Effector CD8-positive, alpha-beta T cell (primary cell): ENCODE results near the gene NEU3.
"Not testable (repeated sequence)": the region's sequence is repeated elsewhere in the genome, so short reads cannot be mapped to it uniquely, and the experiment has no call there.

Experiments used
- DNase-seq: peaks from one replicate; lab custom pipeline; 2025; lab: John Stamatoyannopoulos, UW

NEU3 gene

DNA sequence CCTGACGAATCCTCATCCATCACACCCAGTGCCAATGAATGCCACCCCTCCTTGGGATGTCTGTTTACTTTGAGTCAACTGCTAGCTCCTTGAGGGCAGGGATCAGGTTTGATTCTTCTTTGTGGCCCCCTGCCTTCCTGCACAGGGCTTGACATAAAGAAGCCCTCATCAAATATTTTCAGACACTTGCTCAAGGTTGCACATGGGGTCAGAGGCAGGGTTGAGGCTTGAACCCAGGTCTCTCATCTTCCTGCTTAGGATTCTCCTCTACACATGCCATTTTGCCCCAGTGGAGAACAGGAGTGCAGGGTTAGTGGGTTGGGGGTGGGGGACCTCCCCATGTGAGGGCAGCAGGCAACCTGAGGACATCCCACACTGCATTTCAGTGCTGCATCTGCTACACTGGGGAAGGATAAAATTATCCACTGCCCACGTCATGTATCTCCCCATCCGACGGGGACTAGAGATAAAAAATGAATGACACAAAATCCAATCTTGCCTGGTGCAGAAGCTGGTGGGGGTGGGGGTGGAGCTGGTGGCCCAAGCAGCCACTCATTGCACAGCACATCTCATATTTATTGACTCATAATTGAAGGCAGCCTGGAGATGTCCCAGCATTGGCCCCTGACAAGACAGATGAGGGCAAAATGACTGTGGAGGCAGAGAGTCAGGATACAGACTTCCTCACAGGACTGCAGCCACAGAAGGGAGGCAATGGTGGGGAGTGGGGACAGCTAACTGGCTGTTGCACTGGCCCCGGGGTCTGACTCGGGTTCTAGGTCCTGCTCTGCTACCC is 41.3 kb downstream of the NEU3 start:
- DNase-seq = no peak

GRCh38 chr11:75031224-75031753 is 42.6 kb downstream of the NEU3 start:
- no peak for DNase-seq

DNA sequence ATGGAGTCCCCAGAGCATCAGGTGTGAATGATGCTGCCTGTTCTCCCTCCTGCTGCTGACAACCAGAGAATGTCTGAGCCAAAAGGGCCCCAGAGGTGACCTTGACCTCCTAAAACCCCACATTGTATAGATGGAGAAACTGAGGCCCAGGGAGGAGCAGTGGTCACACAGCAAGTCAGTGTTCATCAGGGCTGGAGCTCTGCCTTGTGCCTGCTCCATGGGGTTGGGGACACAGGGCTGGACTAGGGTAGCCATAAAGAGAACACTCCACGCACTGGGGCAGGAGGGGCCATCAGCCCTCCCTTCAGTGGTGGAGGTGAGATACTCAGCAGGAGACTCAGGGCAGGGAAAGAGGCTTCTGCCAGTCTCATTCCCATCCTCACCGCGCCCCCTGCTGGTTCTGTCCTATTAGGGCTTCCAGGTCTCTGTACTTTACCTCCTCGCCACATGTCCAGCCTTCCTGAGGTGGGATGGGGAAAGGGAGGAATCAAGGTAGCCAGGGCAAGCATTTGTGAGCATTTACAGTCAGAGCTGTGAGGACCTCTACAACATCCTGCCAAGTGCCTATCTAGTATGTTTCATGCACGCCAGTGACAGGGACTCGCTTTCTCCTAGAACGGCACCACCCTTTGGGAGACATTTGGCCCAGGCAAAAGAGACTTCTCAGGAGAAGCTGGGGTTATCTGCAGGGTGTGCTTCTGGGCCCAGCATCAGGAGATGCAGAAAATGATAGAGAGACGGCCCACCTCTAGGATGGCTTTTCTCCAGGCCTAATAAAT is 43.2 kb downstream of the NEU3 start:
- peak; percentile 34 for DNase-seq

DNA sequence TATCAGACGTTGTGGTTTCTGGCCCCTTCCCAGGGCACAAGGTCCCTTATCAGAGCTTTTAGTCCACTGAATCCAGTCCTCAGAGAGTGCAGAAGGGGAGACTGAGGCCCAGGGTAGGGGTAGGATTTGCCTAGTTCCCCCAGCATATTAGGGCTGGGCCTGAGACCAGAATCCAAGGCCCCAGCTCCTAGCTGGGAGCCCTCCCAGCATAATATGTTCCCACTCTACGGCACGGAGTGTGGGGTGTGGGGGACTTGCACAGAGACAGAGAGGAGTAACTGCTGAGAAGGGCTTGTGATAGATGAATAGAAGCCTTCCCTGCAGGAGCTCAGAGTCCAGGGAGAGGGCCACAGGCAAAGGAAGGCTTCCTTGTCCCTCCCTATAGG is 43.8 kb downstream of the NEU3 start:
- DNase-seq = no peak

- no peak for DNase-seq
Measured at GRCh38 chr11:75033916-75034315, 45.2 kb downstream of the NEU3 start.

DNA sequence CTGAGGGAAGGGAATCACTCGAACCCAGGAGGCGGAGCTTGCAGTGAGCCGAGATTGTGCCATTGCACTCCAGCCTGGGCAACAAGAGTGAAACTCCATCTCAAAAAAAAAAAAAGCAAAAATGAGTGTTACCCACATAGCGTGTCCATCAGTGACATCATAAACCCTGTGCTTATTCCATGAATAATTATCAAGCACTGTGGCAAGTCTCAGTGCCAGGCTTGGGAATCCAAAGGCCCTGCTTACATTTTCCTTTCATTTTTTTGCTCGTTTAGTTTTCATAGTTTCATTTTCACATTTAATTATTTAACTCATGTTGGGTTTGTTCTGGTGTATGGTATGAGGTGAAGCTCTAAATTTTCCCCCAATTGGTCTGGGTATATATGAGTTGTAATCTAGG is 46.5 kb downstream of the NEU3 start:
- DNase-seq = no peak

DNA sequence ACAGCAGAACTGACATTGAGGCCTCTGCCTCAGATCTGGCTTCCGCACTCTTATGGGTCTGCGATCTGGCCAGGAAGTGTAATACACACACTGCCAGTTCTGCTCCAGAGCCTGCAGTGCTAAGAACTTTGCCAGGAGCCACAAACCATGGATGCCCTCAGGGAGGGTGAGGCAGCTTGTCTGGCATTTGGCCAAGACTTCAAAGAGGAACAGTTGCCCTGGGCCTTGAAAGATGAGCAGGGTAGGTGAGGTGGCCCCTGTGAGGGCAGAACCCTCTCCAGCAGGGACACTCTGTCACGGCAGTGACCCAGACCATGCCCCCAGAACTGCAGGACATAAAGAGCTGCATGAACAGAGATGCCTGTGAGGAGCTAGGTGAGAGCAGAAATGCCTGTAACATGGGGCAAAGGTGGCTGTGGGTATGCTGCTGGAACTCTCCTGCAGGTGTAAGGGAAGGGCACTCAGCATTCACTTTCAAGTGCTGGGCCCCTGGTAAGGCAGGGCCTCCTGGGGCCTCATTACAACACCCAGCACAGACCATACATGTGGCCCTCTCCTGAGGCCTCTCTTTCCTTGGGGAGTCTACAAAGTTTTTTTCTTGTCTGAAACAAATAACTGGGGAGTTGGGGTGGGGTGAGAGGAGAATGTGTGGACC is 47.3 kb downstream of the NEU3 start:
- no peak for DNase-seq

- DNase-seq = no peak
Measured at GRCh38 chr11:75040167-75040770, 51.5 kb downstream of the NEU3 start.

DNA sequence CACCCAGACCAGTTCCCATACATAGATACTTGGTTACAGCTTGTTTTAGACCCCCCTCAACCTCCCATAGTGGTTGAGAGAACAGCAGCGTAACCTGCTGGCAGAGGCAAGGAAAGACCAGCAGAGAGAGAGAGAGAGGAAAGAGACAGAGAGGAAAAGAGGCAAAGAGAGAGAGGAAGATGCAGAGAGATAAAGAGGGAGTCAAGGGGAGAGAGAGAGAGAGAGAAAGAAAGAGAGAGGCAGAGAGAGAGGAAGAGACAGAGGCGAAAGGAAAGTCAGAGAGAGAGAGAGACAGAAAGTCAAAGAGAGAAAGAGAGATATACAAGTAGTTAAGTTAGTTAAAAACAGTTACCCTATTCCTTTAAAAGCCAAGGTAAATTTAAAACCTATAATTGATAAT is 52.5 kb downstream of the NEU3 start:
- no peak for DNase-seq

DNA sequence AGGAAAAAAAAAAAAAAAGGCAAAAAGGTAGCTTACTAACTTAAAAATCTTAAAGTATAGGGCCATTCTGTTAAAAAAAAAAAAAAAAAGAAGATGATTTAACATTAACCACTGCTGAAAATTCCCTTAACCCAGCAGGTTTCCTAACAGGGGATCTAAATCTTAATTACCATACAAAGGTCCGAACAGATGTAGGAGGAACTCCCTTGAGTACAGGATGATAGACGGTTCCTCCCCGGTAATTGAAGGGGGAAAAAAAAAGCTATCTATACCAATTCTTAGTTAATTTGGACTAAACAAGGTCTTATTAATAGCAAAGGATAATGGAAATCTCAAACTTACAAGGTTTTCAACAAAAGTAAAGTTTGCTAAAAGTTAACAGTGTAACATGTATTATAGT is 53.1 kb downstream of the NEU3 start:
- DNase-seq = not testable (repeated sequence)

GRCh38 chr11:75044381-75045170 is 55.8 kb downstream of the NEU3 start:
- DNase-seq = not testable (repeated sequence)

- DNase-seq = not testable (repeated sequence)
Measured at GRCh38 chr11:75046668-75047067, 57.9 kb downstream of the NEU3 start.

DNA sequence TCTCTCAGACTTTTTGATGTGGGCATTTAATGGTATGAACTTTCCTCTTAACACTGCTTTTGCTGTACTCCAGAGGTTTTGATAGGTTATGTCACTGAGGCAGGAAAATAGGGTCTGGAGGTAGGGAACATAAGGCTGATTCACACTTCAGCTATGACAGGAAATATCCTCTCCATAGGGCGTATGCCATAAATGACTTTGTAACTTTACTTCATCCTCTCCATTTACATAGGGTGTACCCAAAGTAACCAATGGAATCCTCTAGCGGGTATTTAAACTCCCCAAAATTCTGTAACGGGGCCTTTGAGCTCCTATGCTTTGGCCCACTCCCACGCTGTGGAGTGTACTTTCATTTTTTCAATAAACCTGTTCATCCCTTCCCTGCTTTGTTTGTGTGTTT is 58.5 kb downstream of the NEU3 start:
- DNase-seq = no peak

DNA sequence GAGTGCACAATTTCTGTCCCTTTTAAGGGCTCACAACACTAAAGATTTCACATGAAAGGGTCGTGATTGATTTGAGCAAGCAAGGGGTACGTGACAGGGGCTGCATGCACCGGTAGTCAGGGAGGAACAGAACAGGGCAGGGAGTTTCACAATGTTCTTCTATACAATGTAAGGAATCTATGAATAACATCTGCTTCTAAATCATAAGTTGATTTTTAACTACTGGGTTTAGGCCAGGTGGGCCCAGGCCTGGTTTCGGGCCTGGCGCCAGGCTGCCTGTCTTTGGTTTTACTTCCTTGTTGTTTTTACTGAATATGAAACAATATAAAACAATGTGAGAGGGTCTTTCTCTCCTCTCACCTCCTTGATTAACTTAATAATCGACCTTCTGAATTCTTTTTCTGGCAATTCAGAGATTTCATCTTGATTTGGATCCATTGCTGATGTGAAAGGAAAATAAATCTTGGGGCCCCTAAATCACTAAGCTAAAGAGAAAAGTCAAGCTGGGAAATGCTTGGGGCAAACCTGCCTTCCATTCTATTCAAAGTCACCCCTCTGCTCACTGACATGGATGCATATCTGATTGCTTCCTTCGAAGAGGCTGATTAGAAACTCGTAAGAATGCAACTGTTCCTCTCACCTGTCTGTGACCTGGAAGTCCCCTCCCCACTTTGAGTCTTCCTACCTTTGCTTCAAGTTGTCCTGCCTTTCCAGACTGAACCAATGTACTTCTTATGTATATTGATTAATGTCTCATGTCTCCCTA is 61.0 kb downstream of the NEU3 start:
- not testable (repeated sequence) for DNase-seq

DNA sequence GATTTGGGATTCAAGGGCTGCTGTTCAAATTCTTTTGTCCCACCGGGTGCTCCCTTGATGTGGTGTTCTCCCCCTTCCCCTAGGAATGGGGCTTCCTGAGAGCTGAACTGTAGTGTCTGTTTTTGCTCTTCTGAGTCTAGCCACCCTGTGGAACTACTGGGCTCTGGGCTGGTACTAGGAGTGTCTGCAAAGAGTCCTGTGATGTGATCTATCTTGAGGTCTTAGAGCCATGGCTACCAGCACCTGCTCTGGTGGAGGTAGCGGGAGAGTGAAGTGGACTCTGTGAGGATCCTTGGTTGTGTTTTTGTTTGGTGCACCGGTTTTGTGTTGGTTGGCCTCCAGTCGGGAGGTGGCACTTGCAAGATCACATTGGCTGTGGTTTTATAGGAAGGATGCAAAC is 61.8 kb downstream of the NEU3 start:
- no peak for DNase-seq

- no peak for DNase-seq
Measured at GRCh38 chr11:75051043-75051442, 62.3 kb downstream of the NEU3 start.

- DNase-seq = no peak
Measured at GRCh38 chr11:75052457-75052856, 63.7 kb downstream of the NEU3 start.

DNA sequence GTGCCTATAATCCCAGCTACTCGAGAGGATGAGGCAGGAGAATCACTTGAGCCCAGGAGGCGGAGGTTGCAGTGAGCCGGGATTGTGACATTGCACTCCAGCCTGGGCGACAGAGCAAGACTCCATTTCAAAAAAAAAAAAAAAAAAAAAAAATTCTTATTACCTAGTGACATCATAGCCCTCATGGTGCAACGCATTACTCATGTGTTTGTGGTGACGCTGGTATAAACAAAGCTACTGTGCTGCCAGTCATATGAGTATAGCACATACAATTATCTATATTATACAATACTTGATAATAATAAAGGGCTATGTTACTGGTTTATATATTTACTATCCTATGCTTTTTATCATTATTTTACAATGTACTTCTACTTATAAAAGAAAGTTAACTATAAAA is 66.8 kb downstream of the NEU3 start:
- DNase-seq = no peak

- DNase-seq = no peak
Measured at GRCh38 chr11:75056814-75057213, 68.1 kb downstream of the NEU3 start.

DNA sequence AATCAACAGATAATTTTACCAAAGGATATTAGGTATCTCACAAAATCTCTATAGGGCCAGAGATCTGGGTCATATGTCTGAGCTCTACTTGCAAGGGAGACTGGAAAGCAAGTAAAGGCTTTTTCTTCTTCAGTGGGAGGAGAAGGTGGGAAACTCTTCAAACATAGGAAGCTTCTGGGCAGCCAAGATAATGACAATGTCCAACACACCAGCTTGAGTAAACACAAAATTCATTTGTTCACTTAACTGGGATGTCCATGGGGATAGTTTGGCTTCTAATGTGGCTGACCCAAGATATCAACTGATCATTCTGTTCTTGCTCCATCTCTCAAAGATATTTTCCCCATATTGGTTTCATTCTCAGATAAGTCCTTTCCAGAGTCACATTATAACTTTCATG is 70.6 kb downstream of the NEU3 start:
- DNase-seq = no peak
